GM23338 (cell line): ENCODE results near the gene ADAMTS14. TPM values are rescaled to one million over a fixed set of nuclear protein-coding genes. Genes with fewer than 3 reads are reported as not detected.

Experiments used
- ATAC-seq: fragments of 200-7000 bp; cut with Tn5 transposase; 3 replicates; pipeline ENCODE4 v1.9.1; 2020
- DNase-seq: peaks from one replicate; pipeline ENCODE4 v3.0.0-alpha.2; 2015; ENCODE audit warnings: low spot score
- H2AFZ ChIP-seq: fragments of 200-600 bp; sonication (generic); 2 replicates; pipeline ENCODE4 v1.8.0; 2016; ENCODE audit warnings: antibody characterized with exemption, mild to moderate bottlenecking, moderate library complexity
- H3F3A ChIP-seq: fragments of 200-600 bp; sonication (generic); replicated peaks from 2 replicates; pipeline ENCODE4 v1.8.0; 2017; ENCODE audit warnings: antibody characterized with exemption, mixed run types, low read depth
- H3K27ac ChIP-seq: fragments of 200-600 bp; sonication (generic); 2 replicates; pipeline ENCODE4 v1.6.1; 2016; ENCODE audit warnings: low read depth
- H3K27me3 ChIP-seq: fragments of 200-600 bp; sonication (generic); 2 replicates; pipeline ENCODE4 v1.8.0; 2016; ENCODE audit warnings: mild to moderate bottlenecking, mixed run types, moderate library complexity; ENCODE audit not compliant: insufficient read depth
- H3K36me3 ChIP-seq: fragments of 200-600 bp; sonication (generic); 2 replicates; pipeline ENCODE4 v1.8.0; 2016; ENCODE audit warnings: mild to moderate bottlenecking; ENCODE audit not compliant: insufficient read depth
- H3K4me1 ChIP-seq: fragments of 200-600 bp; sonication (generic); 2 replicates; pipeline ENCODE4 v1.8.0; 2016; ENCODE audit warnings: mild to moderate bottlenecking, moderate library complexity; ENCODE audit not compliant: insufficient read depth
- H3K4me2 ChIP-seq: fragments of 200-600 bp; sonication (generic); 2 replicates; pipeline ENCODE4 v1.7.1; 2017; ENCODE audit warnings: mixed run types
- H3K4me3 ChIP-seq: fragments of 200-600 bp; sonication (generic); 2 replicates; pipeline ENCODE4 v1.6.1; 2016; ENCODE audit warnings: mixed run types
- H3K79me2 ChIP-seq: fragments of 200-600 bp; sonication (generic); replicated peaks from 2 replicates; pipeline ENCODE4 v1.8.0; 2017; ENCODE audit warnings: mild to moderate bottlenecking; ENCODE audit not compliant: insufficient read depth
- H3K9me2 ChIP-seq: fragments of 200-600 bp; sonication (generic); 2 replicates; pipeline ENCODE4 v1.8.0; 2017; ENCODE audit not compliant: insufficient read depth
- H4K20me1 ChIP-seq: fragments of 200-600 bp; sonication (generic); replicated peaks from 2 replicates; pipeline ENCODE4 v1.8.0; 2017; ENCODE audit warnings: mild to moderate bottlenecking; ENCODE audit not compliant: insufficient read depth
- H3K27ac Mint-ChIP-seq: 2 replicates; pipeline ENCODE4 v1.8.0; 2020; ENCODE audit warnings: inconsistent platforms, mild to moderate bottlenecking, moderate library complexity, mixed read lengths
- H3K27me3 Mint-ChIP-seq: 3 replicates; pipeline ENCODE4 v1.8.0; 2022; ENCODE audit warnings: low read depth, mild to moderate bottlenecking, moderate library complexity, mixed read lengths, inconsistent platforms; ENCODE audit not compliant: insufficient read depth, poor library complexity
- H3K36me3 Mint-ChIP-seq: 3 replicates; pipeline ENCODE4 v1.8.0; 2021; ENCODE audit warnings: low read depth, mild to moderate bottlenecking, inconsistent platforms, moderate library complexity, mixed read lengths
- H3K4me1 Mint-ChIP-seq: 3 replicates; pipeline ENCODE4 v1.8.0; 2020; ENCODE audit warnings: mild to moderate bottlenecking, inconsistent platforms, mixed read lengths
- H3K4me3 Mint-ChIP-seq: 3 replicates; pipeline ENCODE4 v1.8.0; 2021; ENCODE audit warnings: moderate library complexity, mild to moderate bottlenecking, inconsistent platforms, mixed read lengths
- H3K9me3 Mint-ChIP-seq: 3 replicates; pipeline ENCODE4 v1.8.0; 2020; ENCODE audit warnings: moderate library complexity, mild to moderate bottlenecking, inconsistent platforms, mixed read lengths
- CREB1 ChIP-seq: fragments of 250-450 bp; sonication (Bioruptor Pico); IDR thresholded peaks from 2 replicates; pipeline ENCODE4 v1.5.0; 2020; ENCODE audit warnings: low read depth, mild to moderate bottlenecking, moderate library complexity
- CTCF ChIP-seq, 2 experiments: fragments of 200-600 bp in 1 of 2; sonication (generic) in 1 of 2; conservative IDR thresholded peaks; 2 replicates each; pipeline versions ENCODE4 v1.5.1 to v1.6.1; 2016 to 2017; ENCODE audit warnings: antibody characterized with exemption in 2 of 2, low read depth in 2 of 2, mild to moderate bottlenecking in 2 of 2, moderate library complexity in 1 of 2
- EZH2 ChIP-seq: fragments of 200-600 bp; sonication (generic); IDR thresholded peaks from one replicate; pipeline ENCODE4 v1.8.0; 2017; ENCODE audit warnings: antibody characterized with exemption, mild to moderate bottlenecking, low read depth; ENCODE audit not compliant: unreplicated experiment
- EZH2phosphoT487 ChIP-seq: fragments of 200-600 bp; sonication (generic); IDR thresholded peaks from one replicate; pipeline ENCODE4 v1.8.1; 2018; ENCODE audit warnings: antibody characterized with exemption; ENCODE audit not compliant: unreplicated experiment
- NANOG ChIP-seq: IDR thresholded peaks from 2 replicates; pipeline ENCODE4 v1.6.1; 2016; ENCODE audit warnings: antibody characterized with exemption, borderline replicate concordance
- REST ChIP-seq: IDR thresholded peaks from one replicate; pipeline ENCODE4 v1.6.1; 2018; ENCODE audit warnings: antibody characterized with exemption; ENCODE audit not compliant: unreplicated experiment
- STAT1 ChIP-seq: IDR thresholded peaks from one replicate; pipeline ENCODE4 v1.6.1; 2016; ENCODE audit warnings: antibody characterized with exemption; ENCODE audit not compliant: unreplicated experiment
- ZNF331 ChIP-seq: fragments of 250-450 bp; sonication (Bioruptor Pico); IDR thresholded peaks from 2 replicates; pipeline ENCODE4 v1.5.0; 2020; ENCODE audit warnings: low read depth, mild to moderate bottlenecking, moderate library complexity
- polyA plus RNA-seq: library from polyadenylated mRNA; unstranded; fragments of >200 nt; fragmentation: Nextera tagmentation; extraction: Ambion mirVana; gene quantifications from 2 replicates; pipeline ENCODE4 v1.2.1, GENCODE V29; 2016
- total RNA-seq: library from RNA; depleted of rRNA; stranded (reverse); fragments of >200 nt; shearing (Covaris generic); gene quantifications from 2 replicates; pipeline ENCODE4 v1.2.3, GENCODE V29; 2014
- TF ChIP-seq, protein P1 (sequence below): fragments of 250-450 bp; sonication (Bioruptor Pico); IDR thresholded peaks from 2 replicates; pipeline ENCODE4 v1.5.0; 2020; ENCODE audit warnings: mild to moderate bottlenecking, moderate library complexity
- TF ChIP-seq, protein P2 (sequence below): IDR thresholded peaks from 2 replicates; pipeline ENCODE4 v1.6.1; 2016; ENCODE audit warnings: antibody characterized with exemption

Gene ADAMTS14
- total and polyA plus RNA-seq, 2 experiments from 2014 or later = 1.9 to 2.1 TPM

GRCh38 chr10:70677620-70678249 is 5.4 kb downstream of the ADAMTS14 start (continued):
- TF ChIP-seq, protein P1, sequence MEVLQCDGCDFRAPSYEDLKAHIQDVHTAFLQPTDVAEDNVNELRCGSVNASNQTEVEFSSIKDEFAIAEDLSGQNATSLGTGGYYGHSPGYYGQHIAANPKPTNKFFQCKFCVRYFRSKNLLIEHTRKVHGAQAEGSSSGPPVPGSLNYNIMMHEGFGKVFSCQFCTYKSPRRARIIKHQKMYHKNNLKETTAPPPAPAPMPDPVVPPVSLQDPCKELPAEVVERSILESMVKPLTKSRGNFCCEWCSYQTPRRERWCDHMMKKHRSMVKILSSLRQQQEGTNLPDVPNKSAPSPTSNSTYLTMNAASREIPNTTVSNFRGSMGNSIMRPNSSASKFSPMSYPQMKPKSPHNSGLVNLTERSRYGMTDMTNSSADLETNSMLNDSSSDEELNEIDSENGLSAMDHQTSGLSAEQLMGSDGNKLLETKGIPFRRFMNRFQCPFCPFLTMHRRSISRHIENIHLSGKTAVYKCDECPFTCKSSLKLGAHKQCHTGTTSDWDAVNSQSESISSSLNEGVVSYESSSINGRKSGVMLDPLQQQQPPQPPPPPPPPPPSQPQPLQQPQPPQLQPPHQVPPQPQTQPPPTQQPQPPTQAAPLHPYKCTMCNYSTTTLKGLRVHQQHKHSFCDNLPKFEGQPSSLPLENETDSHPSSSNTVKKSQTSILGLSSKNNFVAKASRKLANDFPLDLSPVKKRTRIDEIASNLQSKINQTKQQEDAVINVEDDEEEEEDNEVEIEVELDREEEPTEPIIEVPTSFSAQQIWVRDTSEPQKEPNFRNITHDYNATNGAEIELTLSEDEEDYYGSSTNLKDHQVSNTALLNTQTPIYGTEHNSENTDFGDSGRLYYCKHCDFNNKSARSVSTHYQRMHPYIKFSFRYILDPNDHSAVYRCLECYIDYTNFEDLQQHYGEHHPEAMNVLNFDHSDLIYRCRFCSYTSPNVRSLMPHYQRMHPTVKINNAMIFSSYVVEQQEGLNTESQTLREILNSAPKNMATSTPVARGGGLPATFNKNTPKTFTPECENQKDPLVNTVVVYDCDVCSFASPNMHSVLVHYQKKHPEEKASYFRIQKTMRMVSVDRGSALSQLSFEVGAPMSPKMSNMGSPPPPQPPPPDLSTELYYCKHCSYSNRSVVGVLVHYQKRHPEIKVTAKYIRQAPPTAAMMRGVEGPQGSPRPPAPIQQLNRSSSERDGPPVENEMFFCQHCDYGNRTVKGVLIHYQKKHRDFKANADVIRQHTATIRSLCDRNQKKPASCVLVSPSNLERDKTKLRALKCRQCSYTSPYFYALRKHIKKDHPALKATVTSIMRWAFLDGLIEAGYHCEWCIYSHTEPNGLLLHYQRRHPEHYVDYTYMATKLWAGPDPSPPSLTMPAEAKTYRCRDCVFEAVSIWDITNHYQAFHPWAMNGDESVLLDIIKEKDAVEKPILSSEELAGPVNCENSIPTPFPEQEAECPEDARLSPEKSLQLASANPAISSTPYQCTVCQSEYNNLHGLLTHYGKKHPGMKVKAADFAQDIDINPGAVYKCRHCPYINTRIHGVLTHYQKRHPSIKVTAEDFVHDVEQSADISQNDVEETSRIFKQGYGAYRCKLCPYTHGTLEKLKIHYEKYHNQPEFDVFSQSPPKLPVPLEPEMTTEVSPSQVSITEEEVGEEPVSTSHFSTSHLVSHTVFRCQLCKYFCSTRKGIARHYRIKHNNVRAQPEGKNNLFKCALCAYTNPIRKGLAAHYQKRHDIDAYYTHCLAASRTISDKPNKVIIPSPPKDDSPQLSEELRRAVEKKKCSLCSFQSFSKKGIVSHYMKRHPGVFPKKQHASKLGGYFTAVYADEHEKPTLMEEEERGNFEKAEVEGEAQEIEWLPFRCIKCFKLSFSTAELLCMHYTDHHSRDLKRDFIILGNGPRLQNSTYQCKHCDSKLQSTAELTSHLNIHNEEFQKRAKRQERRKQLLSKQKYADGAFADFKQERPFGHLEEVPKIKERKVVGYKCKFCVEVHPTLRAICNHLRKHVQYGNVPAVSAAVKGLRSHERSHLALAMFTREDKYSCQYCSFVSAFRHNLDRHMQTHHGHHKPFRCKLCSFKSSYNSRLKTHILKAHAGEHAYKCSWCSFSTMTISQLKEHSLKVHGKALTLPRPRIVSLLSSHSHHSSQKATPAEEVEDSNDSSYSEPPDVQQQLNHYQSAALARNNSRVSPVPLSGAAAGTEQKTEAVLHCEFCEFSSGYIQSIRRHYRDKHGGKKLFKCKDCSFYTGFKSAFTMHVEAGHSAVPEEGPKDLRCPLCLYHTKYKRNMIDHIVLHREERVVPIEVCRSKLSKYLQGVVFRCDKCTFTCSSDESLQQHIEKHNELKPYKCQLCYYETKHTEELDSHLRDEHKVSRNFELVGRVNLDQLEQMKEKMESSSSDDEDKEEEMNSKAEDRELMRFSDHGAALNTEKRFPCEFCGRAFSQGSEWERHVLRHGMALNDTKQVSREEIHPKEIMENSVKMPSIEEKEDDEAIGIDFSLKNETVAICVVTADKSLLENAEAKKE (CRISPR knock-in tag) = no peak
- no peak for TF ChIP-seq NANOG
- no peak for TF ChIP-seq CREB1 (CRISPR knock-in tag)
- TF ChIP-seq EZH2phosphoT487 = no peak
- no peak for TF ChIP-seq ZNF331 (CRISPR knock-in tag)
- TF ChIP-seq, protein P2, sequence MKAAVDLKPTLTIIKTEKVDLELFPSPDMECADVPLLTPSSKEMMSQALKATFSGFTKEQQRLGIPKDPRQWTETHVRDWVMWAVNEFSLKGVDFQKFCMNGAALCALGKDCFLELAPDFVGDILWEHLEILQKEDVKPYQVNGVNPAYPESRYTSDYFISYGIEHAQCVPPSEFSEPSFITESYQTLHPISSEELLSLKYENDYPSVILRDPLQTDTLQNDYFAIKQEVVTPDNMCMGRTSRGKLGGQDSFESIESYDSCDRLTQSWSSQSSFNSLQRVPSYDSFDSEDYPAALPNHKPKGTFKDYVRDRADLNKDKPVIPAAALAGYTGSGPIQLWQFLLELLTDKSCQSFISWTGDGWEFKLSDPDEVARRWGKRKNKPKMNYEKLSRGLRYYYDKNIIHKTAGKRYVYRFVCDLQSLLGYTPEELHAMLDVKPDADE = no peak

- H4K20me1 ChIP-seq = no peaks in the 10 kb centered on the region
- no peak for DNase-seq
- no peak overlapping the region for H3K4me2 ChIP-seq
- H3K36me3 ChIP-seq = no peaks in the 10 kb centered on the region
- no peak overlapping the region for H3K4me3 Mint-ChIP-seq
- no peaks in the 10 kb centered on the region for H3K79me2 ChIP-seq
- peaks cover 7% of the 10 kb centered on the region for H3K27me3 Mint-ChIP-seq
- no peaks in the 10 kb centered on the region; the same call in 1 of the 2 replicates for H3K4me1 ChIP-seq
- H3K27me3 ChIP-seq = peaks cover 8% of the 10 kb centered on the region
- H3F3A ChIP-seq = peaks cover under 1% of the 10 kb centered on the region; the same call in 1 of the 2 replicates
- H3K27ac Mint-ChIP-seq = no peak overlapping the region
- H2AFZ ChIP-seq = no peak overlapping the region
- no peaks in the 10 kb centered on the region for H3K9me2 ChIP-seq
- H3K36me3 Mint-ChIP-seq = no peaks in the 10 kb centered on the region
- no peaks in the 10 kb centered on the region for H3K9me3 Mint-ChIP-seq
- no peak overlapping the region for H3K27ac ChIP-seq
- no peak overlapping the region for H3K4me3 ChIP-seq
- ATAC-seq = no peak
- peaks cover 11% of the 10 kb centered on the region; the same call in 2 of the 3 replicates for H3K4me1 Mint-ChIP-seq
- no peak for TF ChIP-seq NANOG
- no peak for TF ChIP-seq CTCF (conservative IDR thresholded peaks at IDR 0.05; ENCODE audit: low read depth in 2 of 2)
- no peak for TF ChIP-seq EZH2phosphoT487
- no peak for TF ChIP-seq CREB1 (CRISPR knock-in tag)
- no peak for TF ChIP-seq STAT1
- TF ChIP-seq REST = no peak
- TF ChIP-seq EZH2 = no peak
Measured at GRCh38 chr10:70678250-70678635, 5.9 kb downstream of the ADAMTS14 start.
